Left lung (tissue), 10 donors: ENCODE data around the gene PFDN5. TPM values are rescaled to one million over a fixed set of nuclear protein-coding genes. Genes with fewer than 3 reads are reported as not detected.

Experiments used
- ATAC-seq: fragments of 200-7000 bp; cut with Tn5 transposase; one replicate; pipeline ENCODE4 v1.9.1; 2020; ENCODE audit warnings: moderate library complexity
- DNase-seq, 4 donors: peaks; one replicate each; pipeline ENCODE4 v3.0.0-alpha.2; 2013 to 2020
- H3K27ac ChIP-seq, 2 donors: fragments of 200-600 bp; sonication (generic) in 1 of 2; one replicate each; pipeline versions ENCODE4 v1.5.0 to v1.8.0; 2020 to 2021
- H3K27me3 ChIP-seq, 2 donors: fragments of 200-600 bp; sonication (generic) in 1 of 2; one replicate each; pipeline versions ENCODE4 v1.5.0 to v1.8.0; 2020 to 2021
- H3K36me3 ChIP-seq, 2 donors: fragments of 200-600 bp; sonication (generic) in 1 of 2; one replicate each; pipeline versions ENCODE4 v1.5.0 to v1.8.0; 2020 to 2021
- H3K4me1 ChIP-seq, 2 donors: fragments of 200-600 bp; one replicate each; pipeline ENCODE4 v1.8.0; 2021
- H3K4me3 ChIP-seq, 2 donors: fragments of 200-600 bp; sonication (generic) in 1 of 2; one replicate each; pipeline versions ENCODE4 v1.5.0 to v1.8.0; 2020 to 2021; ENCODE audit warnings: mild to moderate bottlenecking in 1 of 2
- H3K9me3 ChIP-seq, 2 donors: fragments of 200-600 bp; sonication (generic) in 1 of 2; one replicate each; pipeline versions ENCODE4 v1.5.0 to v1.8.0; 2020 to 2021
- CTCF ChIP-seq, 2 donors: fragments of 200-600 bp; sonication (generic) in 1 of 2; IDR thresholded peaks; one replicate each; pipeline versions ENCODE4 v1.5.0 to v1.8.0; 2021; ENCODE audit warnings: antibody characterized with exemption in 2 of 2
- intact Hi-C, 2 donors: fragments of 100-400 bp; cut with DNase I; formaldehyde crosslinking; loops; one replicate each; pipeline versions ENCODE4 v1.11.2 to v1.14.2; 2022
- polyA plus RNA-seq, 6 donors: library from polyadenylated mRNA; unstranded; fragments of 120-200 nt; gene quantifications; one replicate each; pipeline ENCODE4 v1.2.1, GENCODE V29; 2013; ENCODE audit not compliant: insufficient read length in 6 of 6
- total RNA-seq, 2 donors: library from RNA; stranded (reverse); fragmentation: NEBNext Ultra II Directional; extraction: Animal tissue kit (Norgen Biotek cat#: 25700); gene quantifications; one replicate each; pipeline ENCODE4 v1.2.1, GENCODE V29; 2021
- donor health status: DM: no; HTN: yes; CAD: no.
- donor health status: DM: no; HTN: no; CAD: no.

The PFDN5 gene
- total and polyA plus RNA-seq, 8 donors, result 321 to 800 (median 724) TPM

DNA sequence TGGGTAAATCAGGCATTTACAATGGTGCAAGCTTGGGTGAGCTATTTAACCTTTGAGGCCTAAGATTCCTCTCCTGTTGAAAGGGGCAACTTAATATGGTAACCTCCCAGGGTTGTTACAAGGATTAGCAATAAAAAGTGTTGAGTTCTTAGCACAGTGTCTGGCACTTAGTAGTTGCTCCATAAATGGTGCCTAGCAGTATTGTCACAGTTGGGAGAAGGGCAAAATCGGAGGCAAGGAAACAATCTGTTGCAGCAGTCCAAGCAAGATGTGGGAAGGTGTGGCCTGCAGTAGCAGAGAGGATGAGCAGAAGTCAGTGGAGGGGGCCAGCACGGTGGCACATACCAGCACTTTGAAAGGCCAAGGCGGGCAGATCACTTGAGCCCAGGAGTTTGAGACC, 48.1 kb downstream of the PFDN5 start:
- H3K4me3 ChIP-seq, result no peak overlapping the region
- peaks cover 0 to 17% of the 10 kb centered on the region in 2 donors for H3K27me3 ChIP-seq
- ATAC-seq (no peak), DNase-seq (no peak)
- H3K27ac ChIP-seq, result no peak overlapping the region
- H3K36me3 ChIP-seq, result no peaks in the 10 kb centered on the region
- H3K4me1 ChIP-seq, result peaks cover 9 to 16% of the 10 kb centered on the region in 2 donors
- H3K9me3 ChIP-seq, result no peaks in the 10 kb centered on the region
- intact Hi-C loops, result no loop called here
- no peak for TF ChIP-seq CTCF (IDR thresholded peaks at IDR 0.05)

- H3K9me3 ChIP-seq, result no peaks in the 10 kb centered on the region
- intact Hi-C loops, result no loop called here
- TF ChIP-seq CTCF (IDR thresholded peaks at IDR 0.05), result no peak
- H3K36me3 ChIP-seq, result no peaks in the 10 kb centered on the region
- DNase-seq (no peak), ATAC-seq (no peak)
- H3K27me3 ChIP-seq, result peaks cover 0 to 11% of the 10 kb centered on the region in 2 donors
- no peak overlapping the region for H3K4me3 ChIP-seq
- H3K27ac ChIP-seq, result no peak overlapping the region
- H3K4me1 ChIP-seq, result peaks cover 9 to 16% of the 10 kb centered on the region in 2 donors
Measured at GRCh38 chr12:53343969-53344368, 48.6 kb downstream of the PFDN5 start.

GRCh38 chr12:53344487-53344823, 49.1 kb downstream of the PFDN5 start:
- H3K4me3 ChIP-seq, result peak overlapping the region; percentile 38 to 56
- intact Hi-C loops, result no loop called here
- H3K27me3 ChIP-seq, result peaks cover 0 to 7% of the 10 kb centered on the region in 2 donors
- peak overlapping the region; percentile 70 to 76 for H3K27ac ChIP-seq
- TF ChIP-seq CTCF (IDR thresholded peaks at IDR 0.05), result no peak
- H3K9me3 ChIP-seq, result no peaks in the 10 kb centered on the region
- no peaks in the 10 kb centered on the region for H3K36me3 ChIP-seq
- DNase-seq, result no peak
- H3K4me1 ChIP-seq, result peaks cover 9 to 16% of the 10 kb centered on the region in 2 donors
- no peak for ATAC-seq

- peak overlapping the region; percentile 70 to 76 for H3K27ac ChIP-seq
- intact Hi-C loops, result no loop called here
- H3K9me3 ChIP-seq, result no peaks in the 10 kb centered on the region
- H3K27me3 ChIP-seq, result peaks cover 0 to 2% of the 10 kb centered on the region in 2 donors
- peaks cover 9 to 16% of the 10 kb centered on the region in 2 donors for H3K4me1 ChIP-seq
- DNase-seq (peak; percentile 70 to 90 (median 88)), ATAC-seq (peak; percentile 92)
- TF ChIP-seq CTCF (IDR thresholded peaks at IDR 0.05), result peak in 1 of 2 donors; percentile 59
- H3K36me3 ChIP-seq, result no peaks in the 10 kb centered on the region
- H3K4me3 ChIP-seq, result peak overlapping the region; percentile 38 to 56
Measured at GRCh38 chr12:53344824-53345485, 49.6 kb downstream of the PFDN5 start.

GRCh38 chr12:53345486-53346188, 50.3 kb downstream of the PFDN5 start:
- Histone ChIP-seq H3K4me1 (peaks cover 9 to 16% of the 10 kb centered on the region in 2 donors), H3K4me3 (peak overlapping the region; percentile 38 to 56), H3K27me3 (no peaks in the 10 kb centered on the region), H3K36me3 (no peaks in the 10 kb centered on the region), H3K27ac (peak overlapping the region; percentile 70 to 76), H3K9me3 (no peaks in the 10 kb centered on the region)
- no peak for TF ChIP-seq CTCF (IDR thresholded peaks at IDR 0.05)
- intact Hi-C loops, result no loop called here
- DNase-seq (peak in 1 of 4 donors; percentile 37), ATAC-seq (peak; percentile 10)
